HG03108 (cell line): ENCODE results near the gene MTA1.

Source experiments
- ATAC-seq: cut with Tn5 transposase; IDR thresholded peaks from one replicate; pipeline ENCODE4 v1.9.1; 2021; ENCODE audit warnings: moderate library complexity; ENCODE audit not compliant: unreplicated experiment

The MTA1 gene

DNA sequence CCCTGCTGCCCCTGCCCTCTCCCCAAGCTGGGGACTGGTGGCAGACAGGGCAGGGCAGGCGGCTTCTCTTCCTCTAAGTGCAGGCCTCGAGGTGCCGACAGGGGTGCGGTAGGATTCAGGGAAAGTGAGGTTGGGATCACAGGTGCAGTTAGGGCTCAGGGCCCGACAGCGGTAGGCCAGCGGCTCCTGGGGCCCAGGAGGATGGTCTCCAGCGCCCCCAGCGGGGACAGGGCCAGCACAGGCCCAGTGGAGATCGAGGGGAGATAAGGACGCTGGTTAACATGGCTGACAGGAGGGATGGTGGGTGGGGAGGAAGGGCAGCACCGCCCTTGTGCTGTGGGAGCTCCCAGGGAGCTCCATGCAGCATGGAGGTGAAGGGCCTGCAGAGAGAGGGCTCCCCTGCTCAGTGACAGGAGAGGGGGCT lies 66.1 kb downstream of the MTA1 start:
- ATAC-seq = no peak

DNA sequence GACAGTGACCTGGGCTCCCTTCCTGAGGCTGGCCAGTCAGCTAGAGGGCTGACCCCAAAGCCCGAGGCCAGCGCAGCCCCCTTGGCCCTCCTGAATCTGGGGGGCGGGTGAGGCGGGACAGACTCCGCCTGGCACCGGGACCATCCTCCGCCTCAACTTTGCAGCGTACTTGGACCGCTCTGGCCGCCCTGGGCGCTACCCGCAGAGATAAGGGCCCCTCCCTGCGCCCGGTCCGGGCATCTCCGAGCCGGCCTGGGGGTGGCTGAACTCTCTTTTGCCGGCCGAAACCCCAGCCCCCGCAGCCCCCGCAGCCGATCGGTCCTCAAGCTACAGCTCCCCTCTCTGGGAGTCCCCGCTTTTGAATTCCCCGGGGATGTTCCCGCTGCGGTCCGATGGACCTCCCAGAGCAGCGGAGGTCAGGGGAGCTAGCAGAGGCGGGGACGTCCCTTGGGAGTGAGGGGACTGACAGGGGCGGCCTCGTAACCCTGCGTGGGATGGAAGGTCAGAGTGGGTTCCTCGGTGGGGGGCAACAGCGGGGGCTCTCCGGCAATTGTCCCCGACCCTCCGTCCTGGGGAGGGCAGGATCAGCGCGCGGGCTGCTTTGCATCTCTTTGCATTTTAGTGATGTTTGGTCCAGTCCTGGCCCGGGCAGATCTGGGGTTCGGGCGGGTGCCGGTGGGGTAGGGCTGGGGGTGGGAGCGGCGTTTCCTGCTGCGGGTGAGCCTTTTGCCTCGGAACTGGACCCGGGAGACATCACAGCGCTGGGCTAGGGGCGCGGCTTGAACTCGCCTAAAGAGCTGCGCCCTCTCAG lies 66.7 kb downstream of the MTA1 start, which contains the start of gene CRIP1:
Gene CRIP1, plus strand, starts transcription at position 724 of the 811 bp plus-strand sequence. CDS start 374 bp downstream, outside the sequence.
- ATAC-seq = no peak

- ATAC-seq = no peak
Measured at GRCh38 chr14:105486974-105487448, 67.4 kb downstream of the MTA1 start.

GRCh38 chr14:105487449-105487985 lies 67.9 kb downstream of the MTA1 start:
- ATAC-seq = no peak

GRCh38 chr14:105487986-105488777 lies 68.6 kb downstream of the MTA1 start:
- no peak for ATAC-seq

GRCh38 chr14:105488781-105489541 lies 69.3 kb downstream of the MTA1 start:
- ATAC-seq = no peak

DNA sequence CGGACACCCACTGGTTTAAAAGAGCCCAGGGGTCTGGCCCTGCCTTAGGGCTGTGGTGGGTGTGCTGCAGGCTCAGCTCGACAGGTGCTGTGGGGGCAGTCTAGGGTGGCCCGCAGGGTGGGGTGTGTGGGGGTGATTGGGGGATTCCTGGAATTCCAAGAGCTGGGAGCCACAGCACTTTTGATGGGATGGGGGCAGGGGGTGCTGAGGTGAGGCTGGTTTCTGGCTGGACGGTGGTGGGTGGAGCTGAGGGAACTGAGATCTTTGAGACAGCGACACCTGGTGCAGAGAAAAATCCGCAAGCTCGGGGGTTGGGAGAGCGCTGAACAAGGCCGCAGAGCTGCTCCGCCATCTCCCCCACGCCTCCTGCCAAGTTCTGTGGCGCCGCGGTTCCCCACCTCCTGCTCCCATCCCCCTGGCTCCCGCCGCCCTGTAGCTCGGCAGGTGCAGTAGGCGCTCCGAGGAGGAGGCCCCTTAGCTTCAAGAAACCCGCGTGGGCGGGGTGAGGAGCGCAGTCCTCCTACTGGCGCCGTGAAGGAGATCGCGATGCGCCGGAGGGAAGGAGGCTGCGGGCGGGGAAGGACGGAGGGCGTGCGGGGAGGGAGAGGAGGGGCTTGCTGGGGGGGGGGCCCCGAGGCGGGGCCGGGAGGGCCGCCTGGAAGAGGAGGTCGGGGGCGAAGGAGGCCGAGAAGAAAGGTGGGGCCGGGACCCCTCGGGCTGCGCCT lies 70.1 kb downstream of the MTA1 start:
- ATAC-seq = no peak

- no peak for ATAC-seq
Measured at GRCh38 chr14:105490267-105490571, 70.6 kb downstream of the MTA1 start.

DNA sequence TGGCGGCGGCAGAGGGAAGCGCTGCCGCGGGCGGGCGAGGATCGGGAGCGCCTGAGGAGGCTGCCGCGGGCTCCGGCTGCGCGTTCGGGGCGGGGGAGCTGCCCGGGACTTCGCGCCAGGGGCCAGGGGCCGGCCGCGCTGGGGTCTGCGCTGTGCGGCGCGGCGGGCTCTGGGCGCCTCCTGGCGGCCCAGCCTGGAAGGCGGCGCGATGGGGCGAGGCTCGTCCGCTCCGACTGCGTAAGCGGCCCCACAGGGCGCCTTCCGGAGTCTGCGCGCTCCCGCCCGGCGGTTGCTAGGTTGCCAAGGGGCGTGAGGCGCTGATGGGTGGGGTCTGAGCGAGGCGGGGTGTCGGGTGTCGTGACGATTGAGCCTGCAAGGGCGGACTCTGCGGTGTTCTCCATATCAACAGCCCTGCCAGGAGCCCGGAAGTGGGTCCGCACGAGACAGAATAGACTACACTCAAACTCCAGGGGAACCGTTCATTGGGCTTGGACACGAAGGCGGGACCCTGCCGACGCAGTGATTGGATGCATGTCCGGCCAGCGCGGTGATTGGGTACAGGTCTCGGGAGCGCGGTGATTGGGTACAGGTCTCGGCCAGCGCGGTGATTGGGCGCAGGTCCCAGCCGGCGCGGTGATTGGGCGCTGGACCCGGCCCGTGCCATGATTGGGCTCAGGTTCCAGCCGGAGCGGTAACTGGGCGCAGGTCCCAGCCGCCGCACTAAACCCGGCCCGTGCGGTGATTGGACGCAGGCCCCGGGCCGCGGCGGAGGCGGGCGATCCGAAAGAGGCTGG lies 71.1 kb downstream of the MTA1 start, which contains the start of gene TEDC1:
Gene TEDC1, plus strand, starts transcription at position 675 of the 794 bp plus-strand sequence. CDS start 130 bp downstream, outside the sequence.
- peak; percentile 70 for ATAC-seq

GRCh38 chr14:105491366-105491973 lies 71.8 kb downstream of the MTA1 start:
- ATAC-seq = no peak

DNA sequence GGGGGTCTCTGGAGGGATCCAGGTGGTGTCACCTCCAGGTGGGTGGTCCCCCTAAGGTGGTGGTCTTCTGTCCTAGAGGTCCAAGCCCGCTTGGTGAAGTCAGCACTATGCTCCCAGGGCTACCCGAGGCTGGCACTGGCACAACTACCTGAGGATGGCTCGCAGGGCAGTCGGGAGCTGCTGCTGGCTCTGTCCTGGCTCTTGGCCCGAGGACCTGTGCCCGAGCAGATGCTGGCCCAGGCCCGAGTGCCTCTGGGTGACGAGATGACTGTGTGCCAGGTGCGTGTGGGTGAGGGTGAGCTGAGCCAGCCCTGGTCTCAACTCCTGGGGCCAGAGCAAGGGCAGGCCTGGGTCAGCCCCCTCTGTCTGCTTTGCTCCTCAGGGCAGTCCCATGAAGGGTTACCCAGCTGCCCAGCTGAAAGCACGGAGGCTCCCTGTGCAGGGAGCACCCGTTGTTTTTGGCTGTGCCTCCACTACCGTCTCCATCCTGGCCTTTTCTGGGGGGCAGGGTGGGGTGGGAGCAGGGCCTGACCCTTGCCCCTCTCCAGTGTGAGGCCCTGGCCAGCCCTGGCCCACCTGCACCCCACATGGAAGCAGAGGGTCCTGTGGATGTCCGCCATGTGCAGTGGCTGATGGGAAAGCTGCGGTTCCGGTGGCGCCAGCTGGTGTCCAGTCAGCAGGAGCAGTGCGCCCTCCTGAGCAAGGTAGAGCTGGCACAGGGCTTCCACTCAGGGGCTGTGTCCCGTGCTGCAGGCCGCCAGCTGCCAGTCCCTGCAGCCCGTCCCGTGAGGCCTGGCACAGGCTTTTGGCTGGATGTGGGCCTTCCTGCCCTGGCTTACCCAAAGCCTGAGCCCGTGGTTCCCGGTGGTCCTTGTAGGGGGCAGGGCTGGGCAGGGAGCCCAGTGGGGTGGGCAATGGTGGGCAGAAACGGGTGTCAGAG lies 72.7 kb downstream of the MTA1 start:
- no peak for ATAC-seq

- ATAC-seq = no peak
Measured at GRCh38 chr14:105492971-105493871, 73.6 kb downstream of the MTA1 start.

GRCh38 chr14:105493921-105494605 lies 74.4 kb downstream of the MTA1 start:
- ATAC-seq = no peak

DNA sequence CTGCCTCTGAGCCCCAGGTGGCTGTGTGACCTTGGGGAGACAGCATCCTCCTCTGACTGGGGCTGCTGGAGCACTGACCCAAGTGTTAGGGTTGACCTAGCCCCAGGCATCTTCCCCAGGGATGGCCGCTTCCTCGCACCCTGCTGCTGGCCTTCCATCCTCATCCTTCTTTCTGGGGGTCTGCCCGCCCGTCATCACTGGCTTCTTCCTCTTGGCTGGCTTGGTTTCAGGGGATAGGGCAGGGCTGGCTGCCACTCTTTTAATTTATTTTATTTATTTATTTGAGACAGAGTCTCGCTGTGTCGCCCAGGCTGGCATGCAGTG lies 74.9 kb downstream of the MTA1 start:
- no peak for ATAC-seq

- no peak for ATAC-seq
Measured at GRCh38 chr14:105495101-105495989, 75.7 kb downstream of the MTA1 start.
